AG04449 (cell line): ENCODE measurements around the gene CPLX1.

Experiments used
- CTCF ChIA-PET: fragments of 350-600 bp; formaldehyde crosslinking; extraction: SDS; loops from one replicate; lab custom pipeline; 2021; ENCODE audit warnings: antibody characterized with exemption; lab: Yijun Ruan, JAX
- POLR2A ChIA-PET: fragments of 400-600, 350-600 bp; formaldehyde crosslinking; extraction: SDS; loops from one replicate; lab custom pipeline; 2020; ENCODE audit warnings: antibody characterized with exemption, inconsistent platforms; lab: Yijun Ruan, JAX
- DNase-seq: peaks from one replicate; pipeline ENCODE4 v3.0.0-alpha.2; 2010; ENCODE audit warnings: low read depth, low spot score
- H3K4me3 ChIP-seq: 2 replicates; pipeline ENCODE4 v1.5.1; 2011; ENCODE audit warnings: low read depth, mild to moderate bottlenecking, control low read depth, low read length
- TF ChIP-seq, protein P1 (sequence below): IDR thresholded peaks from one replicate; pipeline ENCODE4 v1.5.1; 2011; ENCODE audit warnings: mild to moderate bottlenecking, moderate library complexity, low read length, control low read depth, inconsistent platforms; ENCODE audit not compliant: insufficient read depth; ENCODE audit errors: missing control alignments

CPLX1 gene

DNA sequence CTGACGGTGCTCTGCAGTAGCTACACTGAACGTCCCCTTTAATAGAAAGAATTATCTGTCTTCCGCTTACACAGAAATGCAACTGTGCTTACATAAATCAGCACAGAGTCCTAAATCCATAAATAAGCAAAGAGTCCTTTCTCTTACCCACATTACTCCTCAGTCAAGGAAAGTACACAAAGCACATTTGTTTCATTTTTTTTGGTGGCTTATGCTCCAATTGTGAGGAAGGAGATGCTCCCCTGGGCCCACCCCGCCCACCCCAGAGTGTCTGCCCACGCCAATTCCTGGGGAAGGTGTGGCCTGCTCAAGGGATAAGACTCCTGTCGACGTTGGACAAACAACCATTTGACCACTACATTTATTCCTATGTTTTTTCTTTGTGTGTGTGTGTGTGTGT, 53.8 kb downstream of the CPLX1 start:
- POLR2A ChIA-PET = interaction anchor here (1.0 kb wide), 1 partner anchor 8 kb away, joined by 3 read pairs; no protein-coding TSS in a partner anchor
- TF ChIP-seq, protein P1, sequence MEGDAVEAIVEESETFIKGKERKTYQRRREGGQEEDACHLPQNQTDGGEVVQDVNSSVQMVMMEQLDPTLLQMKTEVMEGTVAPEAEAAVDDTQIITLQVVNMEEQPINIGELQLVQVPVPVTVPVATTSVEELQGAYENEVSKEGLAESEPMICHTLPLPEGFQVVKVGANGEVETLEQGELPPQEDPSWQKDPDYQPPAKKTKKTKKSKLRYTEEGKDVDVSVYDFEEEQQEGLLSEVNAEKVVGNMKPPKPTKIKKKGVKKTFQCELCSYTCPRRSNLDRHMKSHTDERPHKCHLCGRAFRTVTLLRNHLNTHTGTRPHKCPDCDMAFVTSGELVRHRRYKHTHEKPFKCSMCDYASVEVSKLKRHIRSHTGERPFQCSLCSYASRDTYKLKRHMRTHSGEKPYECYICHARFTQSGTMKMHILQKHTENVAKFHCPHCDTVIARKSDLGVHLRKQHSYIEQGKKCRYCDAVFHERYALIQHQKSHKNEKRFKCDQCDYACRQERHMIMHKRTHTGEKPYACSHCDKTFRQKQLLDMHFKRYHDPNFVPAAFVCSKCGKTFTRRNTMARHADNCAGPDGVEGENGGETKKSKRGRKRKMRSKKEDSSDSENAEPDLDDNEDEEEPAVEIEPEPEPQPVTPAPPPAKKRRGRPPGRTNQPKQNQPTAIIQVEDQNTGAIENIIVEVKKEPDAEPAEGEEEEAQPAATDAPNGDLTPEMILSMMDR = no peak
- DNase-seq = no peak
- H3K4me3 ChIP-seq = no peak overlapping the region
- CTCF ChIA-PET = no interaction called here

DNA sequence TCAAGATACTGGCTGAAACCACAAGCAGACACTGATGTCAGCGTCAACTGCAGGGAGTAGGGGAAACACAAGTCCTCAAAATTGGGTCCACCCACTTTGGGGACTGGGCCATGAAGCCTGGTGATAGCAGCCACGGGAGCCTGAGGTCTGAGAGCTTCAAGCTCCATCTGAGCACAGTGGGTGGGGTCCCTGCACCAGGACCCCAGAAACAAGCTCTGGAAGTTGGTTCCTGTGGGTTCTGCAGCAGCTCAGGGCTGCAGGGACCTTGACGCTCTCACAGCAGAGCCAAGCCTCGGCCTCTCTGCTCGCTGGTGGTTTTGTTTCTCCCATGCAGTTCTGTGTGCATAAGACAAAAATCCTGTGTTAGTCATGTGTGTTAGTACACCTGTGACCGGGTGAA, 54.5 kb downstream of the CPLX1 start:
- H3K4me3 ChIP-seq = no peak overlapping the region
- ChIA-PET POLR2A (interaction anchor here (1.0 kb wide), 1 partner anchor 9 kb away, joined by 3 read pairs; no protein-coding TSS in a partner anchor), CTCF (no interaction called here)
- TF ChIP-seq, protein P1 = no peak
- no peak for DNase-seq

DNA sequence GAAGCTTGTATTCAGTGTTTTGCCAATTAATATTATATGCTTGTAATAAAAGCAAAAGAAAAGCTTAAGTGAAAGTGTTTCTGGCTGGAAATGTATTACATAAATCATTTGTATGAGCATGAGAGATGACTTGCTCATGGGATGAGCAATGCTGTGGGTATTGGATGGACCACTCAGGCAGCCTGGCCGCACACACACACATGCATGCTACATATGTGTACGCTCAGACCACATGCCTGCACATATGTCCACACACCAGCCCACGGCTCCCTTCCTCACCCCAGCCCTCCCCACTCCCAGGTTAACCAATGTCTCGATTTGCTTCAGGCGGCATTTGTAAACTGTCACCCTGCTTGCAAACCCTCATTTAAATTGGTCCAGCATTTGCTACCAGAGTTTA, 55.9 kb downstream of the CPLX1 start:
- ChIA-PET CTCF (interaction anchor here (1.0 kb wide), 1 partner anchor 10 kb away, joined by 3 read pairs; no protein-coding TSS in a partner anchor), POLR2A (no interaction called here)
- no peak for DNase-seq
- H3K4me3 ChIP-seq = no peak overlapping the region
- TF ChIP-seq, protein P1 = no peak

DNA sequence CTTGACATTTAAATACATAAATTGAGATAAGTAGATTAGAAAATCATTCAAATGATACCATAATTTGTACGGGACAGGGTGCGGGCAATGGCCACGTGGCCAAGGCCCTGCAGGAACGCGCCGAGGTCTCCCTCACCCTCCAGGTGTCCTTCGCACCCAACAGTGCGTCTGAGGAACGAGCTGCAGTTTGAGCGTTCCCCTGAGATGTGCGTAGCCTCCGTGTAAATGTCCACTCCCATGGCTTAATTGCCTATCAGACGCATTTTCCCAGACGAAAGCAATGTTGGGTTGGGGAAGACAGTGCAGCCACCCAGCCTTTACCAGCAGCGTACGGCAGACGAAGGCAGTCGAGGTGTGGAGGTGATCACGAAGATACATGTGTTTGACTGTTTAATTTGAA, 56.4 kb downstream of the CPLX1 start:
- CTCF ChIA-PET = interaction anchor here (4.4 kb wide), 1 partner anchor 28 kb away, joined by 25 read pairs; no protein-coding TSS in a partner anchor
- POLR2A ChIA-PET = no interaction called here
- H3K4me3 ChIP-seq = no peak overlapping the region
- TF ChIP-seq, protein P1 = no peak
- DNase-seq = no peak

DNA sequence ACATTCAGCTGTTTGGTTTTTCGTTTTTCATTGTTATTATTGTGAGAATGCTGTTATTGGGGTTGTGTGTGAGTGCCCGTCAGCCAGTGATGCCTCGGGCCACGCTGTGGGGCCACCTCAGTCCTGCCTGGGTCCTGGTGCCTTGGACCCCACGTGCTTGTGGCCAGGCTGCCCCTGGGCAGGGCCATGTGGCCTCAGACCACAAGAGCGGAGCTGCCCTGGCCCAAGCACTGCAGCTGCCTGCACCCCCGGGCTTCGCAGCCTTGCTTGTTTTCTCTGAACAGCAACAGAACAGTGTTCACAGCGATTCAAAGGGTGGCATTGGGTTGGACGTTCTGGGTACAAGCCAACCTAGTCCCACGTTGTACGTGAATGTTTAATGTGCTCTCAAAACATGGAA, 56.9 kb downstream of the CPLX1 start:
- CTCF ChIA-PET = interaction anchor here (4.4 kb wide), 1 partner anchor 27 kb away, joined by 25 read pairs; no protein-coding TSS in a partner anchor
- DNase-seq = no peak
- H3K4me3 ChIP-seq = no peak overlapping the region
- TF ChIP-seq, protein P1 = no peak
- POLR2A ChIA-PET = no interaction called here

DNA sequence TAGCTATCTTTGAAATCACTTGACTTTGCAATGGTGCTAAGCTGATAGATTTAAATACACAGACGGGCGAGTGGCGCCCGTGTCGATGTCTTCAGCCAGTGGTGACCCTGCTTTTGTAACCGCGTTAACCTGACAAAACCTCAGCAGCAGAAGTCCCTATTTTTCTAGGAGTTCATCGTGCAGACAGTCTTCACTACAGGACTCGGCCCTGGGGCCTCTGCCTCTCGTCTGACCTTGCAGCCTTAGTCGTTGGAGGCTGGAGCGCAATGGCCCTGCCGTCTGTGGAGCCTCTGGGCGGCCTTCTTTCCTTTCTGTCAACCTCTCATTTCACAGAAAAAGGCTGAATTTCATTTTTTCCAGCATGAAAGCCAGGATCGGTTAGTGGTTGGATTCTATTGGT, 57.9 kb downstream of the CPLX1 start:
- TF ChIP-seq, protein P1 = no peak
- ChIA-PET POLR2A (interaction anchor here (0.6 kb wide), 1 partner anchor 10 kb away, joined by 3 read pairs; no protein-coding TSS in a partner anchor), CTCF (interaction anchor here (1.2 to 4.4 kb wide), 3 partner anchors 13 to 219 kb away, joined by 3 to 25 read pairs (median 4); partner anchors contain the start of gene IDUA)
- H3K4me3 ChIP-seq = no peak overlapping the region
- no peak for DNase-seq
